IPS-NIHi7 (cell line): ENCODE results near the gene PLAAT1.

Source experiments
- DNase-seq: peaks from one replicate; pipeline ENCODE4 v3.0.0; 2012; ENCODE audit warnings: mixed read lengths; ENCODE audit errors: extremely low spot score

The PLAAT1 gene

GRCh38 chr3:193253986-193254660 lies 13.1 kb downstream of the PLAAT1 start:
- DNase-seq = no peak

GRCh38 chr3:193261970-193262369 lies 20.9 kb downstream of the PLAAT1 start:
- DNase-seq = no peak

GRCh38 chr3:193262707-193263106 lies 21.7 kb downstream of the PLAAT1 start:
- DNase-seq = no peak

GRCh38 chr3:193269343-193270028 lies 28.5 kb downstream of the PLAAT1 start:
- no peak for DNase-seq

- DNase-seq = no peak
Measured at GRCh38 chr3:193270451-193270850, 29.4 kb downstream of the PLAAT1 start.

GRCh38 chr3:193271101-193271840 lies 30.2 kb downstream of the PLAAT1 start:
- DNase-seq = no peak

- no peak for DNase-seq
Measured at GRCh38 chr3:193292386-193292785, 51.4 kb downstream of the PLAAT1 start.

GRCh38 chr3:193295985-193296384 lies 55.0 kb downstream of the PLAAT1 start:
- DNase-seq = no peak

- DNase-seq = no peak
Measured at GRCh38 chr3:193297421-193297820, 56.4 kb downstream of the PLAAT1 start.

- DNase-seq = no peak
Measured at GRCh38 chr3:193301433-193301832, 60.4 kb downstream of the PLAAT1 start.

GRCh38 chr3:193305356-193305755 lies 64.3 kb downstream of the PLAAT1 start:
- no peak for DNase-seq

GRCh38 chr3:193310914-193311723 lies 70.1 kb downstream of the PLAAT1 start:
- no peak for DNase-seq

GRCh38 chr3:193313061-193313958 lies 72.3 kb downstream of the PLAAT1 start:
- DNase-seq = no peak

GRCh38 chr3:193314161-193314560 lies 73.1 kb downstream of the PLAAT1 start:
- no peak for DNase-seq

- no peak for DNase-seq
Measured at GRCh38 chr3:193317682-193318300, 76.8 kb downstream of the PLAAT1 start.
